Measurements from ENCODE around the gene ZNF76.
"Not testable (repeated sequence)": the region's sequence is repeated elsewhere in the genome, so short reads cannot be mapped to it uniquely, and the experiment has no call there.

The ZNF76 gene

GRCh38 chr6:35308543-35308942 is 49.0 kb downstream of the ZNF76 start:
- H3K27ac ChIP-seq (ENCODE audit: low read depth in 2 of 2, low read length in 2 of 2); H3K36me3 ChIP-seq (ENCODE audit: control insufficient read depth in 2 of 2, insufficient read depth in 2 of 2, low read length in 2 of 2); H3K9me3 ChIP-seq (ENCODE audit: control insufficient read depth in 2 of 2, low read length in 2 of 2); H3K9ac ChIP-seq (ENCODE audit: low read depth in 1 of 2, low read length in 2 of 2); H3K4me3 ChIP-seq (ENCODE audit: low read length in 2 of 2); H3K27me3 ChIP-seq (ENCODE audit: control insufficient read depth in 2 of 2, insufficient read depth in 2 of 2, low read length in 2 of 2): not testable (repeated sequence)
- H3K4me1 ChIP-seq (ENCODE audit: control insufficient read depth in 2 of 2, insufficient read depth in 2 of 2, low read length in 2 of 2), result peaks cover 7 to 18% of the 10 kb centered on the region in 2 donors

- peaks cover 7 to 14% of the 10 kb centered on the region in 2 donors for H3K4me1 ChIP-seq (ENCODE audit: control insufficient read depth in 2 of 2, insufficient read depth in 2 of 2, low read length in 2 of 2)
- H3K36me3 ChIP-seq (ENCODE audit: control insufficient read depth in 2 of 2, insufficient read depth in 2 of 2, low read length in 2 of 2), result peaks cover 4 to 9% of the 10 kb centered on the region in 2 donors
These were observed 50.2 kb downstream of the ZNF76 start for GRCh38 chr6:35309611-35310264.

GRCh38 chr6:35310265-35310831 is 50.8 kb downstream of the ZNF76 start:
- Histone ChIP-seq H3K9ac (ENCODE audit: low read depth in 1 of 2, low read length in 2 of 2) (peak overlapping the region in 1 of 2 donors; percentile 32), H3K27me3 (ENCODE audit: control insufficient read depth in 2 of 2, insufficient read depth in 2 of 2, low read length in 2 of 2) (no peaks in the 10 kb centered on the region), H3K27ac (ENCODE audit: low read depth in 2 of 2, low read length in 2 of 2) (peak overlapping the region in 1 of 2 donors; percentile 57), H3K36me3 (ENCODE audit: control insufficient read depth in 2 of 2, insufficient read depth in 2 of 2, low read length in 2 of 2) (peaks cover 4 to 9% of the 10 kb centered on the region in 2 donors), H3K4me3 (ENCODE audit: low read length in 2 of 2) (no peak overlapping the region), H3K4me1 (ENCODE audit: control insufficient read depth in 2 of 2, insufficient read depth in 2 of 2, low read length in 2 of 2) (peaks cover 7 to 14% of the 10 kb centered on the region in 2 donors), H3K9me3 (ENCODE audit: control insufficient read depth in 2 of 2, low read length in 2 of 2) (no peaks in the 10 kb centered on the region)

More at GRCh38 chr6:35309611-35310264, 50.2 kb downstream of the ZNF76 start:
- Histone ChIP-seq H3K27ac (ENCODE audit: low read depth in 2 of 2, low read length in 2 of 2) (peak overlapping the region in 1 of 2 donors; percentile 57), H3K4me3 (ENCODE audit: low read length in 2 of 2) (no peak overlapping the region), H3K9me3 (ENCODE audit: control insufficient read depth in 2 of 2, low read length in 2 of 2) (no peaks in the 10 kb centered on the region), H3K27me3 (ENCODE audit: control insufficient read depth in 2 of 2, insufficient read depth in 2 of 2, low read length in 2 of 2) (no peaks in the 10 kb centered on the region), H3K9ac (ENCODE audit: low read depth in 1 of 2, low read length in 2 of 2) (no peak overlapping the region)

- peak overlapping the region in 1 of 2 donors; percentile 28 for H3K4me3 ChIP-seq (ENCODE audit: low read length in 2 of 2)
- H3K27ac ChIP-seq (ENCODE audit: low read depth in 2 of 2, low read length in 2 of 2), result peak overlapping the region in 1 of 2 donors; percentile 57
These were observed 52.0 kb downstream of the ZNF76 start for GRCh38 chr6:35311390-35312075.

GRCh38 chr6:35312076-35312800 is 52.7 kb downstream of the ZNF76 start:
- peak overlapping the region in 1 of 2 donors; percentile 57 for H3K27ac ChIP-seq (ENCODE audit: low read depth in 2 of 2, low read length in 2 of 2)
- no peak overlapping the region for H3K9ac ChIP-seq (ENCODE audit: low read depth in 1 of 2, low read length in 2 of 2)
- no peak overlapping the region for H3K4me3 ChIP-seq (ENCODE audit: low read length in 2 of 2)
- H3K36me3 ChIP-seq (ENCODE audit: control insufficient read depth in 2 of 2, insufficient read depth in 2 of 2, low read length in 2 of 2), result peaks cover 4 to 10% of the 10 kb centered on the region in 2 donors
- no peaks in the 10 kb centered on the region for H3K27me3 ChIP-seq (ENCODE audit: control insufficient read depth in 2 of 2, insufficient read depth in 2 of 2, low read length in 2 of 2)
- no peaks in the 10 kb centered on the region for H3K9me3 ChIP-seq (ENCODE audit: control insufficient read depth in 2 of 2, low read length in 2 of 2)
- H3K4me1 ChIP-seq (ENCODE audit: control insufficient read depth in 2 of 2, insufficient read depth in 2 of 2, low read length in 2 of 2), result peaks cover 7 to 14% of the 10 kb centered on the region in 2 donors

More at GRCh38 chr6:35311390-35312075, 52.0 kb downstream of the ZNF76 start:
- Histone ChIP-seq H3K9me3 (ENCODE audit: control insufficient read depth in 2 of 2, low read length in 2 of 2) (no peaks in the 10 kb centered on the region), H3K36me3 (ENCODE audit: control insufficient read depth in 2 of 2, insufficient read depth in 2 of 2, low read length in 2 of 2) (peaks cover 4 to 9% of the 10 kb centered on the region in 2 donors), H3K27me3 (ENCODE audit: control insufficient read depth in 2 of 2, insufficient read depth in 2 of 2, low read length in 2 of 2) (no peaks in the 10 kb centered on the region), H3K4me1 (ENCODE audit: control insufficient read depth in 2 of 2, insufficient read depth in 2 of 2, low read length in 2 of 2) (peaks cover 7 to 14% of the 10 kb centered on the region in 2 donors), H3K9ac (ENCODE audit: low read depth in 1 of 2, low read length in 2 of 2) (peak overlapping the region in 1 of 2 donors; percentile 20)

- Histone ChIP-seq H3K27ac (ENCODE audit: low read depth in 2 of 2, low read length in 2 of 2) (no peak overlapping the region), H3K4me3 (ENCODE audit: low read length in 2 of 2) (no peak overlapping the region), H3K4me1 (ENCODE audit: control insufficient read depth in 2 of 2, insufficient read depth in 2 of 2, low read length in 2 of 2) (peaks cover 8 to 19% of the 10 kb centered on the region in 2 donors), H3K36me3 (ENCODE audit: control insufficient read depth in 2 of 2, insufficient read depth in 2 of 2, low read length in 2 of 2) (peaks cover 2 to 15% of the 10 kb centered on the region in 2 donors), H3K9me3 (ENCODE audit: control insufficient read depth in 2 of 2, low read length in 2 of 2) (no peaks in the 10 kb centered on the region), H3K27me3 (ENCODE audit: control insufficient read depth in 2 of 2, insufficient read depth in 2 of 2, low read length in 2 of 2) (no peaks in the 10 kb centered on the region), H3K9ac (ENCODE audit: low read depth in 1 of 2, low read length in 2 of 2) (no peak overlapping the region)
These were observed 53.3 kb downstream of the ZNF76 start for GRCh38 chr6:35312807-35313206.

- Histone ChIP-seq H3K4me1 (ENCODE audit: control insufficient read depth in 2 of 2, insufficient read depth in 2 of 2, low read length in 2 of 2) (peaks cover 2 to 8% of the 10 kb centered on the region in 2 donors), H3K36me3 (ENCODE audit: control insufficient read depth in 2 of 2, insufficient read depth in 2 of 2, low read length in 2 of 2) (peaks cover 8 to 27% of the 10 kb centered on the region in 2 donors), H3K27ac (ENCODE audit: low read depth in 2 of 2, low read length in 2 of 2) (no peak overlapping the region), H3K4me3 (ENCODE audit: low read length in 2 of 2) (peak overlapping the region; percentile 63 to 70), H3K27me3 (ENCODE audit: control insufficient read depth in 2 of 2, insufficient read depth in 2 of 2, low read length in 2 of 2) (no peaks in the 10 kb centered on the region), H3K9me3 (ENCODE audit: control insufficient read depth in 2 of 2, low read length in 2 of 2) (no peaks in the 10 kb centered on the region), H3K9ac (ENCODE audit: low read depth in 1 of 2, low read length in 2 of 2) (peak overlapping the region in 1 of 2 donors; percentile 13)
These were observed 58.1 kb downstream of the ZNF76 start for GRCh38 chr6:35317483-35318195.

- peak overlapping the region; percentile 28 to 40 for H3K9ac ChIP-seq (ENCODE audit: low read depth in 1 of 2, low read length in 2 of 2)
- H3K27ac ChIP-seq (ENCODE audit: low read depth in 2 of 2, low read length in 2 of 2), result no peak overlapping the region
- H3K36me3 ChIP-seq (ENCODE audit: control insufficient read depth in 2 of 2, insufficient read depth in 2 of 2, low read length in 2 of 2), result peaks cover 8 to 27% of the 10 kb centered on the region in 2 donors
These were observed 58.9 kb downstream of the ZNF76 start for GRCh38 chr6:35318196-35319171.

More at GRCh38 chr6:35318196-35319171, 58.9 kb downstream of the ZNF76 start:
- Histone ChIP-seq H3K9me3 (ENCODE audit: control insufficient read depth in 2 of 2, low read length in 2 of 2) (no peaks in the 10 kb centered on the region), H3K27me3 (ENCODE audit: control insufficient read depth in 2 of 2, insufficient read depth in 2 of 2, low read length in 2 of 2) (no peaks in the 10 kb centered on the region), H3K4me1 (ENCODE audit: control insufficient read depth in 2 of 2, insufficient read depth in 2 of 2, low read length in 2 of 2) (peaks cover 2 to 8% of the 10 kb centered on the region in 2 donors), H3K4me3 (ENCODE audit: low read length in 2 of 2) (peak overlapping the region; percentile 63 to 70)
